Uterus (tissue), 4 donors: ENCODE data around the gene ADCY10. TPM values are rescaled to one million over a fixed set of nuclear protein-coding genes. Genes with fewer than 3 reads are reported as not detected.
"Not testable (repeated sequence)": the region's sequence is repeated elsewhere in the genome, so short reads cannot be mapped to it uniquely, and the experiment has no call there.

Experiments
- DNase-seq, 2 donors: peaks; one replicate each; pipeline ENCODE4 v3.0.0-alpha.2; 2019 to 2020
- H3K27ac ChIP-seq, 2 donors: fragments of 200-600 bp; sonication (generic); 1 replicate in 1 of 2; 2 replicates in 1 of 2; pipeline ENCODE4 v1.5.1; 2016 to 2018
- H3K27me3 ChIP-seq, 2 donors: fragments of 200-600 bp; sonication (generic); one replicate each; pipeline ENCODE4 v1.5.1; 2018 to 2019; ENCODE audit warnings: control low read depth in 1 of 2
- H3K36me3 ChIP-seq, 2 donors: fragments of 200-600 bp; sonication (generic); one replicate each; pipeline ENCODE4 v1.5.1; 2019; ENCODE audit warnings: control low read depth in 1 of 2
- H3K4me1 ChIP-seq, 2 donors: fragments of 200-600 bp; sonication (generic); one replicate each; pipeline ENCODE4 v1.5.1; 2018 to 2019; ENCODE audit warnings: control low read depth in 1 of 2
- H3K4me3 ChIP-seq, 2 donors: fragments of 200-600 bp; sonication (generic); 1 replicate in 1 of 2; 2 replicates in 1 of 2; pipeline ENCODE4 v1.5.1; 2018 to 2019; ENCODE audit warnings: mild to moderate bottlenecking in 1 of 2
- H3K9me3 ChIP-seq, 2 donors: fragments of 200-600 bp; sonication (generic); one replicate each; pipeline ENCODE4 v1.5.1; 2019; ENCODE audit warnings: control low read depth in 1 of 2
- CTCF ChIP-seq, 4 experiments: fragments of 200-600 bp in 2 of 4; fragments of 450-650 bp in 2 of 4; sonication (generic) in 2 of 4; IDR thresholded peaks; one replicate each; pipeline ENCODE4 v1.5.1; 2016 to 2019; ENCODE audit warnings: antibody characterized with exemption in 4 of 4, mild to moderate bottlenecking in 2 of 4, moderate library complexity in 1 of 4
- POLR2A ChIP-seq, 2 donors: fragments of 450-650 bp; IDR thresholded peaks; one replicate each; pipeline ENCODE4 v1.6.1; 2016; ENCODE audit warnings: antibody characterized with exemption in 2 of 2, mild to moderate bottlenecking in 1 of 2, moderate library complexity in 1 of 2
- intact Hi-C: fragments of 100-400 bp; cut with DNase I; formaldehyde crosslinking; loops from one replicate; pipeline ENCODE4 v1.15.1; 2023; ENCODE audit warnings: low total_unique reads
- total RNA-seq, 4 donors: library from RNA; depleted of rRNA in 3 of 4; stranded (reverse); fragments of >200 nt in 3 of 4; gene quantifications; one replicate each; pipeline versions ENCODE4 v1.1.0 to v1.2.4, GENCODE V29; 2014 to 2023
- donor health status: DM: yes; HTN: yes; CAD: no.

ADCY10 gene
- total RNA-seq, 4 donors from 2014 or later: 0.26 to 1.2 (median 0.52) TPM

- intact Hi-C loops, H3K9me3 ChIP-seq: not testable (repeated sequence)
Measured at GRCh38 chr1:167866326-167866725, 47.6 kb downstream of the ADCY10 start.

DNA sequence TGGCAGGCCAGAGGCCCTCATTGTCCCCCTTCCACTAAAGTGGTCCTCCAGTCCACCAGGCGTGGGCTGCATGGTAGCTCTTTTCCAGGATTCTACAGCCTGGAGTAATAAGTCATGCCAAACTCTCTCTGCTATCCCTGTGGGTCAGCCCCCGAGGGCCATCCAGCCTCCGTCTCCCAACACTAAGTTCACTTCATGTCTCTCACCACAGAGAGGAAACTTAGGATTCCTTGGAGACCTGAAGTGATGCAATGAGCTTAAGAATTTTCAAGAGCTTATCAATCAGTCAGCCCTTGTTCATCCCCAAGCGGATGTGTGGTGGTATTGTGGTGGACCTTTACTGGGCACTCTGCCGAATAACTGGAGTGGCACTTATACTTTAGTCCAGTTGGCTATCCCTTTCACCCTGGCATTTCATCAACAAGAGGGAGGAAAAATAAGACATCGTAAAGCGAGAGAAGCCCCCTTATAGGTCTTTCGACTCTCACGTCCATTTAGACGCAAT lies 48.1 kb downstream of the ADCY10 start:
- H3K27me3 ChIP-seq, DNase-seq, H3K36me3 ChIP-seq, H3K4me3 ChIP-seq, intact Hi-C loops, H3K27ac ChIP-seq, H3K4me1 ChIP-seq, H3K9me3 ChIP-seq: not testable (repeated sequence)

More at GRCh38 chr1:167866326-167866725, 47.6 kb downstream of the ADCY10 start:
- not testable (repeated sequence) for H3K4me1 ChIP-seq, H3K27me3 ChIP-seq, DNase-seq, H3K4me3 ChIP-seq, H3K36me3 ChIP-seq, H3K27ac ChIP-seq

GRCh38 chr1:167865193-167865592 lies 48.7 kb downstream of the ADCY10 start:
- H3K27me3 ChIP-seq, DNase-seq, H3K4me1 ChIP-seq, H3K36me3 ChIP-seq, H3K27ac ChIP-seq, intact Hi-C loops, H3K4me3 ChIP-seq, H3K9me3 ChIP-seq: not testable (repeated sequence)

DNA sequence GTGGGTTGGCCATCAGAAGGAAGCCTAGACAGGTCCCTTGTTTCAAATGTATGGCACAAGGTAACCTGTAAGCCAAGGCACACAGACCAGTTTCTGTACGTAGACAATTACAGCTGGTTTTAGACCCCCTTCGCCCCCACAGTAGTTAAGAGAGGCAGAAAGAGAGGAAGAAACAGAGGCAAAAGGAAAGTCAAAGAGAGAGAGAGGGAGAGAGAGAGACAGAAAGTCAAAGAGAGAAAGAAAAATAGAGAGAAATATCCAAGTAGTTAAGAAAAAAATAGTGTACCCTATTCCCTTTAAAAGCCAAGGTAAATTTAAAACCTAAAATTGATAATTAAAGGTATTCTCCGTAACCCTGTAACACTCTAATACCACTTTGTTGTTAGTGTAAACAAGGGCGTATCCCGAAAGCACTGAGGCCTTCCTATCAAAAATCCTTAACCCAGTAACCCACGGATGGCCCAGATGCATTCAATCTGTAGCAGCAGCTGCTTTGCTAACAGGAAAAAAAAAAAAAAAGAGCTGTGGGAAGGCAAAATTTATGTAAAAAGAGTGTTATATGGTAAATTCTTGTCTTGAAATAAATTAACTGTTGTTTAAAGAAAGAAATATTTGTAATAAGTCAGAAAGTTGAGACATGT lies 49.4 kb downstream of the ADCY10 start:
- DNase-seq: no peak
- Histone ChIP-seq H3K9me3 (no peaks in the 10 kb centered on the region), H3K27ac (no peak overlapping the region), H3K4me3 (no peak overlapping the region), H3K4me1 (no peaks in the 10 kb centered on the region), H3K36me3 (no peaks in the 10 kb centered on the region), H3K27me3 (no peaks in the 10 kb centered on the region)
- intact Hi-C loops: no loop called here
- TF ChIP-seq POLR2A (IDR thresholded peaks at IDR 0.05): no peak
- no peak for TF ChIP-seq CTCF (IDR thresholded peaks at IDR 0.05)

DNA sequence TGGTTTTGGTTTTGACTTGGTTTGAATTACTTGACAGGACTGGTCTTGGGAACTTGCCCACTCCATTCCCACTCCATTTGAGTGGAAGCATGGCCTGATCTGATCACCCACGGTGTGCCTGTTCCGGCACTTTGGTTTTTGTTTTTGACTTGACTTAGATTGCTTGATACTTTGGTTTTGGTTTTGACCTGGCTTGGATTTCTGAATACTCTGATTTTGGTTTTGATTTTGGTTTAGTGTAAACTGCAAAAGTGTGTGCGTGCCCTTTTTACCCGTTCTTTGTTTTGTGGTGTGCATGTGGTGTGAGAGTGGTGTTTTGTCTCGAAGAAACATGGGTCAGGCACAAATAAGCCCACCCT lies 50.0 kb downstream of the ADCY10 start:
- Histone ChIP-seq H3K36me3 (no peaks in the 10 kb centered on the region), H3K9me3 (no peaks in the 10 kb centered on the region), H3K4me3 (no peak overlapping the region), H3K27me3 (no peaks in the 10 kb centered on the region), H3K27ac (no peak overlapping the region), H3K4me1 (no peaks in the 10 kb centered on the region)
- DNase-seq: no peak
- intact Hi-C loops: no loop called here
- no peak for TF ChIP-seq POLR2A (IDR thresholded peaks at IDR 0.05)
- TF ChIP-seq CTCF (IDR thresholded peaks at IDR 0.05): no peak

- H3K36me3 ChIP-seq, H3K9me3 ChIP-seq, H3K27me3 ChIP-seq, H3K4me3 ChIP-seq, DNase-seq, H3K4me1 ChIP-seq, intact Hi-C loops, H3K27ac ChIP-seq: not testable (repeated sequence)
Measured at GRCh38 chr1:167863191-167863920, 50.6 kb downstream of the ADCY10 start.

DNA sequence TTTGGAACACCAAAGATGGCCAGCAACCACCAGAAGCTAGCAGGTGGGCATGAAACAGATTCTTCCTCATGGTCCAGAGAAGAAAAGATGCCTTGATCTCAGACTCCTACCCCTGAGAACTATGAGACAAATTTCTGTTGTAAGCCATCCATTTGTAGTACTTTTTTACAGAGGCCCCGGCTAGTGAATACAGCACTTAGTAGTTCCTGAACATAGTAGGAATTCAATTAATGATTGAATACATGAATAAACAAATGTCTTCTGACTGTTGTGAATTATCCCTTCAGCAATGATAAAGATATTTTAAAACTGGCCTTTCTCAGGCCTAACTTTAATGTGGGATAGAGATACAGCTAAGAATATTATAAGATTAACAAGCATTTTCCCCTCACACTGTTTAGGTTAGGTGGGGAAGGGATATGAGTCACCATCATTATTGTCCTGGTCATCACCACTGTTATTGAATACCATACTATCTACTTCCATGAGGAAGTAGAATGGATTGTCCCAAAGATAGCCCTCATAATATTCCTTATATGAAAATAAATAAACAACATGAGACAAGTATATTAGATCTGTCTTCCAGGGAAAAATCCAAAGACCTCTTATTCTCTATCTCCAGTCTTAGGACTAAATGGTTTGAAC lies 51.4 kb downstream of the ADCY10 start:
- H3K4me3 ChIP-seq: no peak overlapping the region
- H3K4me1 ChIP-seq: no peaks in the 10 kb centered on the region
- H3K9me3 ChIP-seq: no peaks in the 10 kb centered on the region
- H3K27me3 ChIP-seq: no peaks in the 10 kb centered on the region
- no peak overlapping the region for H3K27ac ChIP-seq
- TF ChIP-seq POLR2A (IDR thresholded peaks at IDR 0.05) (no peak), CTCF (IDR thresholded peaks at IDR 0.05) (no peak)
- intact Hi-C loops: no loop called here
- no peak for DNase-seq
- no peaks in the 10 kb centered on the region for H3K36me3 ChIP-seq
